Mesothelial cell of epicardium (in vitro differentiated cells): ENCODE data around the gene ILF2. TPM values are rescaled to one million over a fixed set of nuclear protein-coding genes. Genes with fewer than 3 reads are reported as not detected.
A peak's percentile ranks its signal among the peaks of the same experiment; 100 is the strongest.
"Not testable (repeated sequence)": the region's sequence is repeated elsewhere in the genome, so short reads cannot be mapped to it uniquely, and the experiment has no call there.

Source experiments
- DNase-seq, 2 experiments: peaks; one replicate each; pipeline ENCODE4 v3.0.0; 2021; ENCODE audit warnings: low spot score in 2 of 2; ENCODE audit not compliant: unreplicated experiment in 2 of 2
- H3K27ac Mint-ChIP-seq: 2 replicates; pipeline ENCODE4 v1.8.0; 2021; ENCODE audit warnings: mixed read lengths
- H3K27me3 Mint-ChIP-seq: 2 replicates; pipeline ENCODE4 v1.8.0; 2021; ENCODE audit warnings: low read depth, mixed read lengths
- H3K36me3 Mint-ChIP-seq: 2 replicates; pipeline ENCODE4 v1.8.0; 2021; ENCODE audit warnings: mixed read lengths
- H3K4me1 Mint-ChIP-seq: 2 replicates; pipeline ENCODE4 v1.8.0; 2021; ENCODE audit warnings: mixed read lengths
- H3K4me3 Mint-ChIP-seq: 2 replicates; pipeline ENCODE4 v1.8.0; 2021; ENCODE audit warnings: mild to moderate bottlenecking, moderate library complexity, mixed read lengths
- H3K9me3 Mint-ChIP-seq: 2 replicates; pipeline ENCODE4 v1.8.0; 2021; ENCODE audit warnings: mixed read lengths
- CTCF ChIP-seq: fragments of 200-600 bp; sonication (generic); IDR thresholded peaks from one replicate; pipeline ENCODE4 v1.5.0; 2021; ENCODE audit warnings: antibody characterized with exemption; ENCODE audit not compliant: unreplicated experiment
- total RNA-seq: library from RNA; stranded (reverse); gene quantifications from 3 replicates; pipeline ENCODE4 v1.2.1, GENCODE V29; 2021

ILF2 gene
- total RNA-seq, 1 donor from 2014 or later: 204 TPM

- Mint-ChIP-seq H3K27ac (peak overlapping the region; percentile 30), H3K4me1 (no peaks in the 10 kb centered on the region), H3K9me3 (no peaks in the 10 kb centered on the region), H3K27me3 (no peaks in the 10 kb centered on the region), H3K36me3 (peaks cover 42% of the 10 kb centered on the region), H3K4me3 (no peak overlapping the region)
- no peak for TF ChIP-seq CTCF
- no peak for DNase-seq
Observed at GRCh38 chr1:153643100-153643499, 27.7 kb downstream of the ILF2 start.

DNA sequence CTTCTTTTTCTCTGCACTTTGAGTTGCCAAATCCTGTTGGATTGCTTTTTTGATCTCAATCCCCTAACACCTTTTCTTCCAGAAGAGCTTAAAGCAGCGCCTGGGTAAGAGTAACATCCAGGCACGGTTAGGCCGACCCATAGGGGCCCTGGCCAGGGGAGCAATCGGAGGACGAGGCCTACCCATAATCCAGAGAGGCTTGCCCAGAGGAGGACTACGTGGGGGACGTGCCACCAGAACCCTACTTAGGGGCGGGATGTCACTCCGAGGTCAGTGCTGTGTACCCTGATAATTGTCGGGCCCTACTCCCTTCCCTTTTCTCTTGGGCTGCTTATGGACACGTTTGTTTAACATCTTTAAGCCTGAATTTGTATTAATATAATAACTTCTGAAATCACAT, 28.6 kb downstream of the ILF2 start:
- TF ChIP-seq CTCF: no peak
- peaks cover 7% of the 10 kb centered on the region for H3K4me1 Mint-ChIP-seq
- H3K27me3 Mint-ChIP-seq: no peaks in the 10 kb centered on the region
- no peak overlapping the region for H3K4me3 Mint-ChIP-seq
- no peak for DNase-seq
- H3K36me3 Mint-ChIP-seq: peaks cover 45% of the 10 kb centered on the region
- no peaks in the 10 kb centered on the region for H3K9me3 Mint-ChIP-seq
- H3K27ac Mint-ChIP-seq: no peak overlapping the region

DNA sequence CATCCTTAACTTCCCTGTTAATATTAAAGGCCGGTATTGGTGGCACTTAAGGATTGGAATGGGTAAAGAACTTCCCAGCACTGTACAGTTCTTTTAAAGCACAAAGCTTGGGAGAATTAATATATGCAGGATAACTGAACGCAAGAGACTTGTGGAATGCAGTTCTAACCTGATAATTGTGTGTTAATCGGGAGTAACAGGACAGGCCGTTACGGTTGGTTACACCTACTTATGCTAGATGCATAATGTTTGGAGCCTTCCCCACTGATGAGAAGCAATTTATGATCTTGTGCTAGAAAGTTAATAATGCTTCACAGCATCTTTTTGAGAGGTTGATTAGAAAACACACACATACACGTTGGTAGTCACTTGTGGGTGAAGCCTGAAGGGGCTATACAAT, 29.9 kb downstream of the ILF2 start:
- H3K27ac Mint-ChIP-seq: no peak overlapping the region

GRCh38 chr1:153640213-153640612, 30.6 kb downstream of the ILF2 start:
- H3K27ac Mint-ChIP-seq, H3K9me3 Mint-ChIP-seq, H3K4me3 Mint-ChIP-seq, DNase-seq, H3K27me3 Mint-ChIP-seq: not testable (repeated sequence)
- Mint-ChIP-seq H3K36me3 (peaks cover 46% of the 10 kb centered on the region), H3K4me1 (peaks cover 13% of the 10 kb centered on the region)

More for the DNA sequence above, 29.9 kb downstream of the ILF2 start:
- TF ChIP-seq CTCF: no peak
- Mint-ChIP-seq H3K4me3 (no peak overlapping the region), H3K4me1 (peaks cover 11% of the 10 kb centered on the region), H3K27me3 (no peaks in the 10 kb centered on the region), H3K9me3 (no peaks in the 10 kb centered on the region), H3K36me3 (peaks cover 49% of the 10 kb centered on the region)
- DNase-seq: no peak

- no peak for TF ChIP-seq CTCF
- no peaks in the 10 kb centered on the region for H3K27me3 Mint-ChIP-seq
- H3K4me1 Mint-ChIP-seq: peaks cover 16% of the 10 kb centered on the region
- H3K4me3 Mint-ChIP-seq: no peak overlapping the region
- peaks cover 40% of the 10 kb centered on the region for H3K36me3 Mint-ChIP-seq
- H3K9me3 Mint-ChIP-seq: no peaks in the 10 kb centered on the region
- H3K27ac Mint-ChIP-seq: no peak overlapping the region
- DNase-seq: no peak
Observed at GRCh38 chr1:153639280-153639679, 31.5 kb downstream of the ILF2 start.

DNA sequence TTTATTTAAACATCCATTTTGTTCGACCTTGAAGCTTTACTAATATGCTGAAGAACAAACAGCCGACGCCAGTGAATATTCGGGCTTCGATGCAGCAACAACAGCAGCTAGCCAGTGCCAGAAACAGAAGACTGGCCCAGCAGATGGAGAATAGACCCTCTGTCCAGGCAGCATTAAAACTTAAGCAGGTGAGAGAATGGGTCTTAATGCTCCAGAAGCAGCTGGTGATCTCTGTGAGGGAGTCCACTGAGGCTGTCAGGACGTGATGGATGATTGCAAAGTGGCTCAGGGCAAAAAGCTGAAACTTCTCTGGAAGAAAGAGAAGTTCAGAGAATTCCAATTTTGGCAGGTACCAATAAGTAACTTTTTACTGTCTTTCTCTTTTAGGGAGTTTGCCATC, 32.5 kb downstream of the ILF2 start:
- H3K27me3 Mint-ChIP-seq: no peaks in the 10 kb centered on the region
- no peak for DNase-seq
- no peak overlapping the region for H3K27ac Mint-ChIP-seq
- no peak overlapping the region for H3K4me3 Mint-ChIP-seq
- peaks cover 34% of the 10 kb centered on the region for H3K36me3 Mint-ChIP-seq
- peaks cover 16% of the 10 kb centered on the region for H3K4me1 Mint-ChIP-seq
- TF ChIP-seq CTCF: no peak
- H3K9me3 Mint-ChIP-seq: no peaks in the 10 kb centered on the region
